Dermis microvascular lymphatic vessel endothelial cell (primary cell): ENCODE measurements around the gene SMCO1. TPM values are rescaled to one million over a fixed set of nuclear protein-coding genes. Genes with fewer than 3 reads are reported as not detected.
A peak's percentile ranks its signal among the peaks of the same experiment; 100 is the strongest.
"Not testable (repeated sequence)": the region's sequence is repeated elsewhere in the genome, so short reads cannot be mapped to it uniquely, and the experiment has no call there.

Experiments used
- DNase-seq, 2 donors: peaks; one replicate each; pipeline versions ENCODE4 v3.0.0 to v3.0.0-alpha.2; 2010; ENCODE audit warnings: low read depth in 2 of 2
- total RNA-seq: library from RNA; depleted of rRNA; stranded (reverse); fragments of >200 nt; gene quantifications from 2 replicates; pipeline ENCODE4 v1.2.1, GENCODE V29; 2014

The SMCO1 gene
- total RNA-seq, 1 donor from 2014 or later, result not detected

DNA sequence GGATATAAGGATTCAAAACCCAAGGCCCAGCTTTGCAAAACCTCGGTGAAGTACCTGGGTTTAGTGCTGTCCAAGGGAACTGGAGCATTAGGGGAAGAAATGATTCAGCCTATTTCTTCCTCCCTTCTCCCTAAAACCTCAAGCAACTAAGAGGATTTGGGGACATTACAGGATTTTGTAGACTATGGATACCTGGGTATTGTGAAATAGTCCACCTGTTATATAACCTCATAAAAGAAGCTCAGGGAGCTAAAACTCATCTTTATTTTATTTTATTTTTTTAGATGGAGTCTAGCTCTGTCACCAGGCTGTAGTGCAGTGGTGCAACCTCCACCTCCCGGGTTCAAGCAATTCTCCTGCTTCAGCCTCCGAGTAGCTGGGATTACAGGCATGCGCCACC lies 8.7 kb upstream of the SMCO1 start:
- DNase-seq, result no peak

DNA sequence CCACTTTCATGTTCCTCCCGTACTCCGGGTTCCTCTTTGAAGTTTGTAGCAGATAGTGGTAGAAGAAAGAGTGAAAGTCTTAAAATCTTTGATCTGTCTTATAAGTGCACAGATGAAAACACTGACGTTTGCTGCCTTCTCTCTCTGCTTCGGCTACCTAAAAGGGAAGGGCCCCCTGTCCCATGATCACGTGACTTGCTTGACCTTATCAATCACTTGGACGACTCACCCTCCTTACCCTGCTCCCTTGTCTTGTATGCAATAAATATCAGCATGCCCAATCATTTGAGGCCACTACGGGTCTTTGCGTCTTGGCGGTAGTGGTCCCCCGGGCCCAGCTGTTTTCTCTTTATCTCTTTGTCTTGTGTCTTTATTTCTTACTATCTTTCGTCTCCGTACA lies 6.1 kb upstream of the SMCO1 start:
- not testable (repeated sequence) for DNase-seq

DNA sequence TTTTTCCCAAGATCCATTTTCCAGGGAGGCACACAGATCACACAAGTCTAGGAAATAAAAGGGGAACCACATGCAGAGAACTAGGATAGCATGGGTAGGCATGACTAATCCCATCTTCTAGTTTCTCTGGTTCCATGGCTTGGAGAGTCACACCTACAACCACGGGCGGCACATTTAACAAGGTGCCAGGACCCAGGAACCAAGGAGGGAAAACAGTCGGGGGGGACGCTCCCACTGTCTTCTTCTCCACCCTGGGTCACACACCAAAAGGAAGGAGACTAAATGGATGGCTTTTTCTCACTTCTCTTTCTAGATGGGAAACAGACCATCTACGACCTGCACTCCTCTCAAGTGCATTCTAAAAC lies 4.6 kb upstream of the SMCO1 start:
- DNase-seq, result no peak

DNA sequence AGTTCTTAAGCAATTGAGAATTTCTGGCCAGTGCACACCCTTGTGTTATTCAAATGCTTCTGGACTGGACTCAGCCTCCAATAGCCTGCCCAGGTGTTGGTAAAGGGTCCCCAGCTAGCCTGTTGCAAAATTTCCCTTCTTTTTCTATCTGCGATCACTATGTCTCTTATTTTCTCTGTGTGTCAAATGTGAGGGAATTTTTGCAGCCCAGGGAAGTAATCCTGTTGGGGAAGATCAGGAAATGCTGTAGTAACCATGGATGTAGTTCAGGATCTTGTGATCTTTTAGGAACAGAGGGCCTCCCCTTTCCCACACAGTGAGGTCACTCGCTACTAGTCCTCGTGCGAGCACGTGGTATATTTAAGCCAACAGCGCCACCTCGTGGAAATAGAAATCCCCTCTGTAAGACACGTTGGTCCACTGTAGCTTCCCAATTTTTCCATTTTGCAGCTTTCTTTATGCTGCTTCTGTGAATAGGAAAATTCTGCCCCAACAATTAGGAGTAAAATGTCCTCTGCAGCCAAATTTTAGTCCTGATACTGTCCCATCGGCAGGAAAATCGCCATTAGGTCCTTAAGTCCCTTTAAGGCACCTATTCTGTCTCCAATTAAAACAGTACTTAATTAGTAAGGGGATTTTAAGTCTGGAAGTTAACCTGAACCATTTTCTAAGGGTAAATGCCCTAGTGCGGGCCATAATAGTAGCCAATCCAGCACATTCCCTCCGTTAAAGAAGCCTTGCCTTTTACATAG lies 4.0 kb upstream of the SMCO1 start:
- DNase-seq, result peak; percentile 55 to 80

DNA sequence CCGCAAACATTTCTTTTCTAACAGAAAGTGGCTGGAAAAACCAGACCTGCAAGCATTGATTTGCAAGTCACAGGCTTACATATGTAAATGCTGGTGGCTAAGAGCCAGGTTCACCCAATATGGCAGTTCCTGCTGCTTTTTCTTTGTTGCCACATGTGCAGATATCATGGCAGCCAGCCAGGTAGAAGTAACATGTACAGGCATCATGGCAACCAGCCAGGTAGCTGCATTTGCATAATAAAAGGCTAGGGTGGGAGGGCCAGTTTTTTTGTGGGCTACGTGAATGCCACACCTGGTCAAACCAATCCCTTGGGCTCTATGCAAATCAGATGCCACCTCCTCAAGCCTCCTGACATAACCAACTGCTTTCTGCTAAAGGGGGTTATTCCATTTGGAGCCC lies 2.8 kb upstream of the SMCO1 start:
- no peak for DNase-seq

DNA sequence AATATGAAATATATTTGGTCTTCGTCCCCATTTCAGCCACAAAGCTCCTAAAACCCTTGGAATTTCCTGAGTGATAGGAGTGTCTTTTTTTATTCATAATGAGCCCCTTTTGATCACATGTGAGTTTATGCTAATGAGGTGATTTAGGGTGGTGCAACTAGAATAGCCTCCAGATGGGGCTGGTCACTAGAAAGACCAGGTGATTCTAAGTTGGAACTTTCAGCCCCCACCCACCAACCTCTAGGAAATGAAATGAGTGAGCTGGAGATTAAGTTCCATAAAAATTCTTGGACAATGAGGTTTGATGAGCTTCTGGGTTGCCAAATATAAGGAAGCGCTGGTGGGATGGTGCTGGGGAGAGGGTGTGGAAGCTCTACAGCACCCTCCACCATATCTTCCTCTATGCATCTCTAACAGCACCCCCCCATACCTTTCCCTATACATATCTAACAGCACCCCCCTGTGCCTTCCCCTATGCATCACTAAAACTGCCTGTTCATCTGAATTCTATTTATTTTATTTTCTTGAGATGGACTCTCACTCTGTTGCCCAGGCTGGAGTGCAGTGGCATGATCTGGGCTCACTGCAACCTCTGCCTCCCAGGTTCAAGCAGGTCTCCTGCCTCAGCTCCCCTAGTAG lies 2.1 kb upstream of the SMCO1 start:
- DNase-seq, result no peak

DNA sequence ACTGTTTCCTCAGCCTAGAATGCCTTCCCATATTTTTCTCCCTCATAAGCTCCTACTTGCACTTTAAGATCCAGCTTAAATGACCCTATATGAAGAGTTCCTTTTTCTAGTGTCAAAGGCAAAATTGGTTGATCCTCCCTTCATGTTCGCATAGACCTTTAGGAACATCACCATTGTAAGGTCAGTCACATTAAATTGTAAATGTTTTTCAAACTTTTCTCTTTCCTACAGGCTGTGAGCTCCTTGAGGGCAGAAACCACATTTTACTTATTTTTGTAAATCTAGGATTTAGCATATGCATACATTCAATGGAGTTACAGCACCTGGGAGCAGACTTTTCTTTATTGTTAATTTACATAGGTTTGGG lies 813 bp downstream of the SMCO1 start:
- no peak for DNase-seq

DNA sequence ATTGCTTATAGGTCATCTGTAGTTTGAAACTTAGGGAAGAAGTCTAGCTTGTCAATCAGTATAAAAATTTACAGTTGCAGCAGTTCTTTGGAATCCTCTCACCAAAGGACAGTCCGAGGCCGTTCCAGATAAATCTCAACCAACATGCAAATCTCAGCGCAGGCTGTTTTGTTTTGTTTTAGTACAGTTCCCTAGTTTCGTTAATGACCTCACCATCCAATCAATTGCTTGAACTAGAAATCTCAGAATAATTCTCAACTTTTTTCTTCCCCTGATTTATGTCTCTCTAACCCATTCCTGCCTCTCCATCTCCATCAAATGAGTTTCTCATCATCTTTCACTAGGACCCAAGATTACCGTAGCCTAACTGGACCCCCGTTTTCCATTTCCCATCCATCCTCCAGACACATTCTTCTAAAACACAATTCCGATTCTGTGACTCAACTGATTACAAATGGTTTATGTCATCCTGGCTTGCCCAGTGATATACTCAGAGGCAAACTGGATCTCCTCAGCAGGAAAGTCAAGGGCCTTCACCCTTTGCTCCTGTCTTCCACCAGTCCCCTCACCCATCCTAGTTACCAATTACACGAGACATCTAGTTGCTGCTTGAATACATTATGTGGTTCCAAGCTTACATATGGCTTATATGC lies 1.3 kb downstream of the SMCO1 start:
- no peak for DNase-seq

DNA sequence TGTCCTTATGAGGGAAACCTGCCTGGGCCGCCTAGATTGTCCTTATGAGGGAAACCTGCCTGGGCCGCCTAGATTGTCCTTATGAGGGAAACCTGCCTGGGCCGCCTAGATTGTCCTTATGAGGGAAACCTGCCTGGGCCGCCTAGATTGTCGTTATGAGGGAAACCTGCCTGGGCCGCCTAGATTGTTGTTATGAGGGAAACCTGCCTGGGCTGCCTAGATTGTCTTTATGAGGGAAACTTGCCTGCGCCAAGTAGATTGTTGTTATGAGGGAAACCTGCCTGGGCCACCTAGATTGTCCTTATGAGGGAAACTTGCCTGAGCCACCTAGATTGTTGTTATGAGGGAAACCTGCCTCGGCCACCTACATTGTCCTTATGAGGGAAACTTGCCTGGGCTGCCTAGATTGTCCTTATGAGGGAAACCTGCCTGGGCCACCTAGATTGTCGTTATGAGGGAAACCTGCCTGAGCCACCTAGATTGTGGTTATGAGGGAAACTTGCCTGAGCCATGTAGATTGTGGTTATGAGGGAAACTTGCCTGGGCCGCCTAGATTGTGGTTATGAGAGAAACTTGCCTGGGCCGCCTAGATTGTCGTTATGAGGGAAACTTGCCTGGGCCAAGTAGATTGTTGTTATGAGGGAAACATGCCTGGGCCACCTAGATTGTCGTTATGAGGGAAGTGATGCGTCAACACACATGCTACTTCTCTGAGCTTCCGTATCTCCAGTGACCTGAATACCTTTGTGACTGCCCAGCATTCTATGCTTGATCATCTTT lies 3.3 kb downstream of the SMCO1 start:
- DNase-seq, result not testable (repeated sequence)

DNA sequence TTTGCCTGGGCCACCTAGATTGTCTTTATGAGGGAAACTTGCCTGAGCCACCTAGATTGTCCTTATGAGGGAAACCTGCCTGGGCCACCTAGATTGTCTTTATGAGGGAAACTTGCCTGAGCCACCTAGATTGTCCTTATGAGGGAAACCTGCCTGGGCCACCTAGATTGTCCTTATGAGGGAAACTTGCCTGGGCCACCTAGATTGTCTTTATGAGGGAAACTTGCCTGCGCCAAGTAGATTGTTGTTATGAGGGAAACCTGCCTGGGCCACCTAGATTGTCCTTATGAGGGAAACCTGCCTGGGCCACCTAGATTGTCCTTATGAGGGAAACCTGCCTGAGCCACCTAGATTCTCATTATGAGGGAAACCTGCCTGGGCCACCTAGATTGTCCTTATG lies 4.0 kb downstream of the SMCO1 start:
- DNase-seq, result not testable (repeated sequence)

DNA sequence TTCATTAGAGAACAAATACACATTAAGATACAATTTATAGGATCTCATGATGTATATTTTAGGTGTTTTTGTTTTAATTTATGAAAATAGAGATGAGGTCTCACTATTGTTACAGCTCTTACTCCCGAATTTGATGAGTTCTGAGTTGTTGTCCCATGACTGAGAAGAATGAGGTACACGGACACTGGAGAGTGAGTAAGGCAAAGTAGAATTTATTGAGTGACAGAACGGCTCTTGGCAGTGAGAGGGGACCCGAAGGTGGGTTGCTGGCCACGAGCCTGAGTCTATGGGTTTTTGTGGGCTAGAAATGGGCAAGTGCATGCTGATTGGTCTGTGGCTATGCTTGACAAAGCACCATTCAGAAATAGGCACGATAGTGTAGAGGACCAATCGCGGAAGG lies 8.5 kb downstream of the SMCO1 start:
- no peak for DNase-seq

DNA sequence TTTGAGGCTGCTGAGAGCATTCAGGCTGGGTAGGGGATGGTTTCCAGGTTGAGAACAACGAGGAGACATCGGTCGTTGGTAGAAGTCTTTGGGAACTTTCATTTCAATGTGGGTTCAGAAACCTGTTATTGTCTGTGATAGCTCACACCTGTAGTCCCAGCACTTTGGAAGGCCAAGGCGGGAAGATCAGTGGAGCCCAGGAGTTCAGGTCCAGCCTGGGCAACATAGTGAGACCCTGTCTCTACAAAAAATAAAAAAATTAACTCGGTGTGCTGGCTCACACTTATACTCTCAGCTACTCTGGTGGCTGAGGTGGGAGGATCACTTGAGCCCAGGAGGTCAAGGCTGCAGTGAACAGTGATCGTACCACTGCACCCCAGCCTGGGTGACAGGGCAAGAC lies 10.6 kb downstream of the SMCO1 start:
- no peak for DNase-seq

DNA sequence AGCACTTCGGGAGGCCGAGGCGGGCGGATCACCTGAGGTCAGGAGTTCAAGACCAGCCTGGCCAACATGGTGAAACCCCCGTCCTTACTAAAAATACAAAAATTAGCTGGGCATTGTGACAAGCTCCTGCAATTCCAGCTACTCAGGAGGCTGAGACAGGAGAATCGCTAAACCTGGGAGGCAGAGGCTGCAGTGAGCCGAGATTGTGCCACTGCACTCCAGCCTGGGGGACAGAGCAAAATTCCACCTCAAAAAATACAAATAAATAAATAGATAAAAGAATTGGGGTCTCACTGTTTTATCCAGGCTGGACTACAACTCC lies 11.1 kb downstream of the SMCO1 start:
- not testable (repeated sequence) for DNase-seq

DNA sequence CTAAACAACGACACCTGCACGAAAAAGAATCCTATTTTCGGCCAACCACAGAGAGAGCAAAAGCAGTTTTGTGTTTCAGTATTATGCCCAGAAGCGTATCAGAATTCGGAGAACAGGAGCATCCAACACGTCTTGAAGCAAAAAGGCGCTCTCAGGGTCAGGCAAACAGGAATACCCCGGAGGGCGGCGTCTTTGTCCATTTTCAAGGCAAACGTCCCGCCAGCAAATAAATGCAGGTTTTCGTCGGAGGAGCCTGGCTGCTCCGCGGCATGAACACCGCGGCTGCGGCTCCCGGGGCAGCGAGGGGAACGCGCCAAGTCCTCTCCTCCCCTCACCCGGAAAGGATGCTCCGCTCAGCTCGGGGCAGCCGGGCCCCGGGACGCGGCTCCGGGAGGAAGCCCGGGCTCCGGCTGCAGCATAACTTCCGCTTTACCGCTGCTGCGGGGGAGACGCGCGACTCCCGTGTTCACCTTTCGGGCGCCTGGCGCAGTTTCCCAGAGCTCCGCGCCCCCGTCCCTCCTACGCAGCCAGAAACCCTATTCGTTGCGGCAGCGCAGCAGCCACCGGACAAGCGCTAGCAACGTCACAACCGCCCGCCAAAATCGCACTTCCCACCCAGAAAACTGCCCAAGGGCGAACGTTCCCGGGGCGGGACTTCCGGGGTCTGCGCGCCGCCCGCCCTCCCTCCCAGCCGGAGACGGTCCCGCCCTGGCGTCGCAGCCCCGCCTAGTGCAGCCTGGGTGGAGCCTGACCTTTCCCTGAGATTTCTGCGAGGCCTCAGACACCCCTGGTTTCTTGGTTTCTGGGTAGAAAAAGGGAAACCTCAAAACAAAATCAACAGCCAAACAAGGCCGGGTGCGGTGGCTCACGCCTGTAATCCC lies 11.7 kb downstream of the SMCO1 start, which contains the start of gene RNF168:
Gene RNF168, minus strand, starts transcription at position 573 of the 881 bp plus-strand sequence. CDS start 595 bp downstream, outside the sequence.
- peak; percentile 80 to 96 for DNase-seq

DNA sequence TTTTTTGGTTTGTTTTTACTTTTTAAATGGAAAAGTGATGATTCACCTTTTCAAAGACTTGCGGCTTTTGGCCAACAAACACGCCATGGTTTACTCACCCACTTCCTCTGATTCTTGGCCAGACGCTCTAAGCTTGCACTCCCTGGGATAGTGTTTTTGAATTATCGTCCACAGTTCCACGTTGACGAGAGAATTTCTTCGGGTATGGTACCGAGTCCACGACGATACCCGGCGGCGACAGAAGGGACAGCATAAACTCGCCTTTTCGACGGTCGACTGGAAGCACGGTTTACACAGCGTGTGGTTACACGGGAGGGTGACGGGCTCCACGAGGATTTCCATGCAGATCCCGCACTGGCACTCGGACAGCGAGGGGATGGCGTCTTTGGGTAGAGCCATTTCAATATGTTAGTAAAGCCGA lies 12.4 kb downstream of the SMCO1 start:
- peak; percentile 78 to 92 for DNase-seq

DNA sequence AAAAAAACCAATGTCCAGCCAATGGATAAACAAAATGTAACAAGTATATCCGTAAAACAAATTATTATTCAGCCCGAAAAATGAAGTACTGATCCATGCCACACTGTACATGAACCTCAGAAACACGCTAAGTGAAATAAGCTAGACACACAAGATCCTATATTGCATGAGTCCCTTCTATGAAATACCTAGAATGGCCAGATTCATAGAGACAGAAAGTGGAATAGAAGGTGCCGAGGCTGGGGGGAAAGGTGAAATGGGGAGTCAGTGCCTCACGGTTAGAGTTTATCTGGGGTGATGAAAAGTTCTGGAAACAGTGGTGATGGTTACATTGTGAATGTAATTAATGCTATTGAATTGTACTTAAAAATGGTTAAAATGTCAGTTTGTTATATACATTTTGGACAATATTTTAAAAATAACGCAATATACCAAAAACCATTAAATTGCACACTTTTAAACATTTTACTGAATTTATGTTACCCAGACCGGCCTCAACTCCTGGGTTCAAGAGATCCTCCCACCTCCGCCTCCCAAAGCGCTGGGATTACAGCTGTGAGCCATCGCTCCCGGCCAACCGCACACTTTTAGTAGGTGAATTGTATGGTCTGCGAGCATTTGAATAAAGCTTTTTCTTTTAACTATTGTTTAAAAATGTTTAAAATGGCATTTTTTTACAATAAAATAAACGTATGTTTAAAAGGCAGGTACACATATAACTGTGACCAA lies 13.7 kb downstream of the SMCO1 start:
- DNase-seq, result peak in 1 of 2 donors; percentile 46

DNA sequence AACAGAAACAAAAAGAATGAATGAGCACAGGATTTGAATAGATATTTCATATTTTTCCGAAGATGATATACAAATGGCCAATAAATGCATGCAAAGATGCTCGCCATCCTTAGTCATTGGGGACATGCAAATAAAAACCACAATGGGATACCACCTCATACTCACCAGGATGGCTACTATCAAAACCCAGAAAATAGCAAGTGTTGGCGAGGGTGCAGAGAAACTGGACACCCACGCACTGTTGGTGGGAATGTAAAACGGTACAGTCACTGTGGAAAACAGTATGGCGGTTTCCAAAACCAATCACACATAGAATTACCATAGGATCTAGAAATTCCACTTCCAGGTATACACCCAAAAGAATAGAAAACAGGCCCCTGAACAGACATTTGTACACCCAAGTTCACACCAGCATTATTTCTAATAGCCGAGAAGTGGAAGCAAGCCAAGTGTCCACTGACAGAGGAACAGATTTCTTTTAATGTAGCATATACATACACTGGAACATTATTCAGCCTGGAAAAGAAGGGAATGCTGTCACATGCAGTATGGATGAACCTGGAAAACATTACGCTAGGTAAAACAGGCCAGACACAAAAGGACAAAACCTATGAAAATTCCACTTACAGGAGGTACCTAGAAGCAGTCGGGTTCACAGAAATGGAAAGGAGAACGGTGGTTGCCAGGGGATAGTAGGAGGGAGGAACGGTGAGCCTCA lies 15.2 kb downstream of the SMCO1 start:
- DNase-seq, result no peak

DNA sequence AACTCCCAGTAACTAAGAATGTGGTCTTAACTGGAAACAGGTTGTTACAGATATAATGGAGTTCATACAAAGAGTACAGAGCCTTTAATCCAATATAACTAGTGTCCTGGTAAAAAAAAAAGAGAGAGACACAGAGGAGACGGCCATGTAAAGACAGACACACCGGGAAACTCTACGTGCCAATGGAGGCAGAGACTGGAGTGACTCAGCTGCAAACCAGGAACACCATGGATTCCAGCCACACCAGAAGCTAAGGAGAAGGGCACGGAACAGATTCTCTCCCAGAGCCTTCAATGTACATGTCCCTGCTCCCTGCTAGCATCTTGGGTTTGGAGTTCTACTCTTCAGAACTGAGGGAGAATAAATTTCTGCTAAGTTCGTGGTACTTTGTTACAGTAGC lies 16.1 kb downstream of the SMCO1 start:
- DNase-seq, result peak in 1 of 2 donors; percentile 68

DNA sequence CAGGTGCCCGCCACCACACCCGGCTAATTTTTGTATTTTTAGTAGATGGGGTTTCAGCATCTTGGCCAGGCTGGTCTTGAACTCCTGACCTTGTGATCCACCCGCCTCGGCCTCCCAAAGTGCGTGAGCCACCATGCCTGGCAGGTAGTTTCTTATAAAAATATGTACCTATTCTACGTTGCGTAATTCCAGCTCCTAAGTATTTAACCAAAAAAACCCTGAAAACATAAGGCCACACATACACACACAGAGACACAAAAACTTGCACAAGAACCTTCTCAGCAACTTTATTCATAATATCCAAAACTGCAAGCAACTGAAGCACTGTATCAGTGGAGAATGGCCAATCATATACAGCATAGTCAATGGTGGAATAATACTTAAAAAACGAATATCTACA lies 16.8 kb downstream of the SMCO1 start:
- no peak for DNase-seq

DNA sequence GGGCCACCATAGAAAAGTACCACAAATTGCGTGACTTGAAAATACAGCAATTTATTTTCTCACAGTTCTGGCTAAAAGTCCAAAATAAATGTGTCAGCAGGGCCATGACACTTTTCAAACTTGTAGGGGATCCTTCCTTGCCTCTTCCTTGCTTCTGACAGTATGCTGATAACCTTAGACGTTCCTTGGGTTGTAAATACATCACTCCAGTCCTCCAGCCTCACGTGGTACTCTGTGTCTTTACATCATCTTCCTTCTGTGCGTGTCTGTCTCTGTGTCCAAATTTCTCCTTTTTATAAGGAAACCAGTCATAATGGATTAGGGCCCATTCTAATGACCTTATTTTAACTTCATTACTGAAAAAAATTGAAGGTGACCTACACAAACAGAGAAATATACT lies 19.0 kb downstream of the SMCO1 start:
- no peak for DNase-seq
